Stimulated activated CD4-positive, alpha-beta T cell treated with anti-CD3 and anti-CD28 coated beads, Interleukin-1b, Interleukin-23, amount 100 ng/mL, for 1 hour (primary cell): Measurements from ENCODE around the gene AXDND1.
"Not testable (repeated sequence)": the region's sequence is repeated elsewhere in the genome, so short reads cannot be mapped to it uniquely, and the experiment has no call there.

Source experiments
- DNase-seq, 2 donors: peaks; one replicate each; pipeline ENCODE4 v3.0.0-alpha.2; 2020; ENCODE audit warnings: low read depth in 2 of 2

AXDND1 gene

GRCh38 chr1:179465661-179466060 lies 99.9 kb downstream of the AXDND1 start:
- DNase-seq, result not testable (repeated sequence)

GRCh38 chr1:179474713-179475112 lies 108.9 kb downstream of the AXDND1 start:
- DNase-seq, result no peak

DNA sequence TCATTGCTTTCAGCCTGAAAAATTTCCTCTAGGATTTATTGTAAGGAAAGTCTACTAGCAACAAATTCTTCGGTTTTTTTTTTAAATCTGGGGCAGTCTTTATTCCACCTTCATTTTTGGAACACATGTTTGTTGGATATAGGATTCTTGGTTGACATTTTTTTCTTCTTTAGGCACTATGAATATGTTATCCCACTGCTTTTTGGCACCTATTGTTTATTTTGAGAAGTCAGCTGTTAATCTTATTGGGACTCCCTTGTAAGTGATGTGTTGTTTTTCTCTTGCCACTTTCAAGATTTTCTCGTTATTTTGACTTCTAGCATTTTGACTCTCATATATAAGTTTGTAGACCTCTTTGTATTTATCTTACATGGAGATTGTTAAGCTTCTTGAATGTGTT lies 110.7 kb downstream of the AXDND1 start:
- DNase-seq, result no peak

- no peak for DNase-seq
Observed at GRCh38 chr1:179478370-179478769, 112.6 kb downstream of the AXDND1 start.

DNA sequence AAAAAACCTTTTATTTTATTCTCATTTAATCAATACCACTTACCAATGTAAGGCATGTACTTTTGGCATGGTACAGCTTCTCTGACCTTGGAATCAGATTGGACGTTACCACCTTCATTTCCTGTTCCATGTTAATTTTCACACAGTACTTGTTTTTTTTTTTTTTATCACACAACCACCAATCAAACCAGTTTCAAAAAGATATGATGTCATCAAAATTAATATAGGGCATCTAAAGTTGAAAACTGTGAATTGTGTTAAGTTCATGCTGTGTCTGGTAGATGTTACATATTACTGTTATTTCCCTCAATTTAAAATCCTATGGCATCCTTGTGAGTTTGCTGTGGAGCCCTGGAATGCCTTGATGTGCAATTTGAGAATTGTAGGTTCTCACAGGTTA lies 124.8 kb downstream of the AXDND1 start:
- no peak for DNase-seq

DNA sequence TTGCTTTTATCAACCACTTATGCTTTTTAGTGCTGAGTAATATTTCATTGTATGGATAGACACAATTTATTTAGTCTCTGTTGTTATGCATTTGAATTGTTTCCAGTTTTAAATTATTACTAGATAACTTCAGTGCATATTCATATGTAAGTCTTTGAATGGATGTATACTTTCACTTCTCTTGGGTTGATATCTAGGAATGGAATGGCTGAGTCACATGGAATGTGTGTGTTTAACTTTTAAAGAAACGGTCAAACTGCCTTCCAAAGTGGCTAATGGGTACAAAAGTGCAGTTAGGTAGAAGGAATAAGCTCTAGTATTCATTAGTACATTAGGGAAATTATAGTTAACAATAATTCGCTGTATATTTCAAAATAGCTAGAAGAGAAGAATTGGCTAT lies 127.6 kb downstream of the AXDND1 start:
- no peak for DNase-seq

- DNase-seq, result no peak
Observed at GRCh38 chr1:179506199-179506598, 140.4 kb downstream of the AXDND1 start.

DNA sequence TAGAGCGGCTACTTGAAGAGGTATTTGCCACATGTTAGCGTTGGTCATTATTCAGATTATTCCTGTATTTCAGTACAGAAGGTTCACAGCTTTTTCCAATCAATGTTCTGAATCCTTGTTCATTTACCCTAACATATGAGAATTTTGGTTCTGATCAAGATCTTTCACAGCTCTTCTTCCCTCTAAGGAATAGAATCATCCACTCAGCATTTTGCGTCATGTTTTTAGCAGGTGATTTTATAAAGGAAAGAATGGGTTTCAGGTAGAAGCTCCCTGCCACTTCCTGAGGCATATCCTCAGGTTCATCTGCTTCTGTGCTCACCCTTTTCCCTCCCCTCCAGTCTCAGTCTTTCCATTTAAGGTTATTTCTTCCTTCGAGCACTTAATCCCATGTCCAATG lies 143.6 kb downstream of the AXDND1 start:
- DNase-seq, result no peak

GRCh38 chr1:179510038-179510437 lies 144.3 kb downstream of the AXDND1 start:
- no peak for DNase-seq

GRCh38 chr1:179516976-179517705 lies 151.4 kb downstream of the AXDND1 start:
- DNase-seq, result no peak

DNA sequence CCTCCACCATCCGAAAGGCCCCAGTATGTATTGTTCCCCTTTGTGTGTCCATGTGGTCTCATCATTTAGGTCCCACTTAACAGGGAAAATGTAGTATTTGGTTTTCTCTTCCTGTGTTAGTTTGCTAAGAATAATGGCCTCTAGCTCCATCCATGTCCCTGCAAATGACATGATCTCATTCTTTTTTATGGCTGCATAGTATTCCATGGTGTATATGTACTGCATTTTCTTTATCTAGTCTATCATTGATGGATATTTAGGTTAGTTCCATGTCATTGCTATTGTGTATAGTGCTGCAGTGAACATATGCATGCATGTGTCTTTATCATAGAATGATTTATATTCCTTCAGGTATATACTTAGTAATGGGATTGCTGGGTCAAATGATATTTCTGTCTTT lies 152.8 kb downstream of the AXDND1 start:
- DNase-seq, result not testable (repeated sequence)

DNA sequence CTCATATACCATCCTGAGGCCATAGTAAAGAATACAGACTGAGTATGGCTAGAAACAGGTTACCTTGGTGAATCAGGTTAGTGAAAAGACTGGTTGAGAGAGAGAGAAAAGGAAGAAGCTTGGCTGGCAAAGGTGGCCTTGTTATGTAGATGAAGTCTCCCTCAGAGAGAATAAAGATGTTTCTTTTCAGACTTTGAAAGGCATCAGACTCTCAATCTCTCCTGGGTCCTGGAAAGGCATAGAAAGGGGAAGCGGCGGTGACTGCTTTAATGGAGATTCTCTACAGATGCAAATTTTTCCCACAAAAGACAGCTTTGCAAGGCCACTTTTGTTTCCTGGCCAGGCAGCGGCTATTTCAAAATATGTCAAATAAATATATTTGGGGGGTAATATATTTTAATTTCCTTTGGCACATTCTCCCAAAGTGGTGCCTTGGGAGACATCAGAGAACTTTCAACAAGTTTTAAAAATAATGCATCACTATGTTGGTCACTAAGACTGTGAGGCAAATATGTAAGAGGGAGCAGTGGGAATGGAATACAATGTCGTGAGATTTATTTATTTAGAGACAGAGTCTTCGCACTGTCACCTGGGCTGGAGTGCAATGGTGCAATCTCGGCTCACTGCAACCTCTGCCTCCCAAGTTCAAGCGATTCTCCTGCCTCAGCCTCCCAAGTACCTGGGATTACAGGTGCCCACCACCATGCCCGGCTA lies 163.9 kb downstream of the AXDND1 start:
- DNase-seq, result no peak

DNA sequence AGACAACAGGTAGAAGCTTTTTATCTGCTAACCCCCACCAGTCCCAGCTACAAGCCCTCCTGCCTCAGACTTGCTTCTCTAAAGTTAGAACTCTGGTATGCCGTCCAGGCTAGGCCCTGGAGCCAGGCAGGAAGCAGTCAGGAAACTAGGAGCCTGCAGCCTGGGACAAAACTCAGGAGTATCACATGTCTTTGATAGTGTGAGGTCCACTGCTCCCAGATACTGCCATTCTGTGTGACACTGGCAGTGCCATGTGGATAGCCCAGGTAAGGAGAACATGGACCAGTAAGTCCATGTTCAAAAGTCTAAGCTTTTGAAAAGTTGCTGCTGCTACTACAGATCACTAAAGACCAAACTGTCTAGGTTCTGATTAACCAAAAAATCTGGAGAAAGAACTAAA lies 164.6 kb downstream of the AXDND1 start:
- DNase-seq, result no peak

- DNase-seq, result no peak
Observed at GRCh38 chr1:179541774-179542173, 176.0 kb downstream of the AXDND1 start.

DNA sequence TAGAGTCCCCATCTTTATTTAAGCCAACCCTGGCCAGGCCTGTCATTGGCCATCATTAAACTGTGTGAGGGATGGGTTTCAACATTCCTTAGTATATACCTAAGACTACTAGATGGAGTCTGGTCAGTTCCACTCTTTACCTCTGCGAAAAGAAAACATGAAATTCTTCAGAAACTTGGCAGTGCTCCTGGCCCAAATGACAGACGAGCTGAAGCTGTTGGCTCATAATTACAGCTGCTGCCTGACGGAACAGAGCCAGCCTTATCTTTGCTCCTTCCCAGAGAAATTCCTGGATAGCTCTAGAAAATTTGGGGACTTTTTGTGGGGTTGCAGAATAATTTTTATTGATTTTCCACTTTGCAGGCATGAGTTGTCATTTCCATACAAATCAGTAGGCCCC lies 179.6 kb downstream of the AXDND1 start:
- DNase-seq, result no peak

DNA sequence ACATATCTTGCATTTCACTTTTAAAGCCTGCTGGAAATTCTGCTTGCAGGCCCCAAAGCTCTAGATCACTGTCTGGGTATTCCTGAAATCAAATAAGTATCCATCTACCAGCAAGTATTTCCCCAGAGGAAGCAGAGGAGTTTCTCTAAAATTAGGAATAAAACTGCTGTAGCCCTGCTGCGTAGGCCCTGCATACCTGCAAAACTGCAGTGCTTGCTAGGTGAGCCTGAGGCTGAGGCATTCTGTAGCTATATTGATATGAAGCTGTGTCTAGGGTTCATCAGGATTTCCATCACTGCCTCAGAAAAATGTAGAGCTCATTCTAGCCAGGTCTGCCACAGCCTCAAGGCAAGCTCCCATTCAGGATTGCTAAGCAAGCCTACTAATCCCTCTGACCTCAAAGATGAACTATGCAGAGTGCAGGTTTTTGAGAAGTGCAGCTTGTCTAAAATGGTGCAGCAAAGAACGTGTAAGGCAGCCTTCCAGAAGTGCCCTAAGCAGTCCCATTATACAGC lies 181.3 kb downstream of the AXDND1 start:
- no peak for DNase-seq

DNA sequence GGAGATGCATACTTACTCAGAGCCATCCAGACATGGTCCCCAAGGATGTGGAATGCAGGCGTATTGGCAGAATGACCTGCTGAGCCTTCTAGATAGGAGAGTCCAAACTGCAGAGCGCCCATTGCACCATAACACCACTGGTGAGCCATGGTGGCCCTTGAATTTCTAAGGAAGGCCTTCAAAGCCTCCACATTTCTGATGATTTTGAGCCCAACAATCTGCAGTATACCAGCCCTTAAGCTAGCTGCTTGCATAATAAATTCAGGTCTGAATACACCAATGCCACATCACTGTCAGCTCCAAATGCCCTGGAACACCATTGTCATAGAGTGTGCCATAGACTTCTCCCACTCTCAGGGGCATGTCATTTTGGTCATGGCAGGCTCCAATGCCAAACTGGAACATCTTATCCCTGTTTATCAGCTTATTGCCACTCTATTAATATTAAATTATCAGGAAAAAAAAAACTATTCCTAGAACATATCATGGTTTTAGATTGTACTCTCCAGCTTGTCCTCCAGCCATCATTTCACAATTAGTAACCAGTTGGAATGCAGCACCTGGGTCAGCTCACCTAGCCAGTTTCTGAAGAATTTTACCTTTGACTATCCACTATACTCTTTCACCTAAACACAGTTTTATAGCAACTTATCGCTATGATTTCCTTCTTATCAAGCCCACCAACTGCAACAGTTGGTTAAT lies 183.0 kb downstream of the AXDND1 start:
- DNase-seq, result no peak

- DNase-seq, result no peak
Observed at GRCh38 chr1:179549368-179549700, 183.6 kb downstream of the AXDND1 start.

DNA sequence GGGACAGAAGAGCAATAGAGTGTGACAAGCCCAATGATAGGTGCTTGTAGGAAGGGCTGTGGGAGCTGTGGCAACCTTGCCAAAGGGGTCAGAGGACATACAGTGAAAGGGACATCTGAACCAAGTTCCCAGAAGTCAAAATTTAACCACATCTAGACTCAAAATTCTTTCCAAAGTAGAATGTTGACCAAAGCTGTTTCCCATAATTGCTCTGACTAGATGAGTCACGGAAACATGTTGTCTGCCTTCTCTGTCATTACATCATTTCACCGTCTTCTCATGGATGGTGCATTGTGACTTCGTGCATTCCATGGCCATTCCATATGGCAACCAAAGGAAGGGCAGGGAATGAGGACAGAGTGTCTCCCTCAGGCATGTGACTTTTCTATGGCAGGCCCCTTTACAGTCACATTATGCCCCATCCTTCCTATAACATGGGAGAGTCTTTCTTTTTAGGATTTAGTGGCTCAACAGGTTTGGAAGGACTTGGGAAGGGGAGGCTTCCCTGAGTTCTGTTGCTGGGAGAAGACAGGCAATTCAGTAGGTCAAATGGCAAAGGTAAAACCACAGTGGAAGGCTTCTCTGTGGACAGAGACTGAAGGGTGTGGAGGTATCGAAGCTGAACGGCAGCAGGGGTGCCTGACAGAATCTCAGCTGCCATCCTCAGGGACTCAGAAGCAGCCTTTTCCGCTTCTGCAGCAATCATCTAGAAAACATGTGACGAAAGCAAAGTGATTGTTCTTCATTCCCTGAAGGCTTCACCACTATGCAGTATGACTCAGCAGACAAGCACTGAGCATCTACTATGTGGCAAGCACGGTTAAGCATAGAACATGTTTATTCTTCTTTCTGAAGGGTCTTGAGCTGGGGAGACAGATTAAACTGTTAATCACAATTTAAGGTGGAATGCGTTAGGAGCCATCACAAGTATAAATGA lies 185.2 kb downstream of the AXDND1 start:
- no peak for DNase-seq

DNA sequence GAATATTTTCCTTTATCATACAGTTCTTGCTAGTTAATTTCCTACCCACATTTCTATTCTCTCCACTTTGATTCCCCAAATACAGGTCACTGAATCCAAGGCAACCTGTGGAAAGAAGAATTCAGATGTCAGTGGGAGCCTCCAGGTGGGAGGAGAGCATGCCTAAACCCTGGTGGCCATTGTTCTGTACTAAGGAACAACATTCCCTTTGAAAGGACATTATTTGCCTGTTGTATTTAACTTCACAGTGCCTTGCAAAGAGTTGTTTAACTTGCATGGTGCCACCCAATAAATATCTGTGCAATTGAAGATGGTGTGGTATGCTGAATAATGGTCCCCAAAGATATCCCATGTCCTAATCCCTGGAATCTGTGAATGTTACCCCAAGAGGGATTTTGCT lies 188.7 kb downstream of the AXDND1 start:
- no peak for DNase-seq

GRCh38 chr1:179558078-179558477 lies 192.3 kb downstream of the AXDND1 start:
- no peak for DNase-seq
